Thyroid gland (tissue), 4 donors: ENCODE data around the gene DENND1A. TPM values are rescaled to one million over a fixed set of nuclear protein-coding genes. Genes with fewer than 3 reads are reported as not detected.
"Not testable (repeated sequence)": the region's sequence is repeated elsewhere in the genome, so short reads cannot be mapped to it uniquely, and the experiment has no call there.

Experiments
- DNase-seq, 2 donors: peaks; one replicate each; pipeline ENCODE4 v3.0.0-alpha.2; 2019
- H3K27ac ChIP-seq, 3 donors: fragments of 200-600 bp; sonication (generic); 1 replicate in 2 of 3; 2 replicates in 1 of 3; pipeline ENCODE4 v1.5.1; 2016 to 2019; ENCODE audit warnings: mild to moderate bottlenecking in 1 of 3, moderate library complexity in 1 of 3
- H3K27me3 ChIP-seq: fragments of 200-600 bp; sonication (generic); one replicate; pipeline ENCODE4 v1.5.1; 2019
- H3K36me3 ChIP-seq, 2 donors: fragments of 200-600 bp; sonication (generic); one replicate each; pipeline ENCODE4 v1.5.1; 2016 to 2019
- H3K4me1 ChIP-seq, 2 donors: fragments of 200-600 bp; sonication (generic); one replicate each; pipeline ENCODE4 v1.5.1; 2017 to 2019
- H3K4me3 ChIP-seq, 3 donors: fragments of 200-600 bp; sonication (generic); replicated peaks in 1 of 3; 1 replicate in 2 of 3; 2 replicates in 1 of 3; pipeline ENCODE4 v1.5.1; 2016; ENCODE audit warnings: mild to moderate bottlenecking in 1 of 3
- H3K9me3 ChIP-seq: fragments of 200-600 bp; sonication (generic); one replicate; pipeline ENCODE4 v1.5.1; 2017
- CTCF ChIP-seq, 6 experiments: fragments of 200-600 bp in 3 of 6; fragments of 450-650 bp in 3 of 6; sonication (generic) in 3 of 6; IDR thresholded peaks; one replicate each; pipeline ENCODE4 v1.5.1; 2016 to 2019; ENCODE audit warnings: antibody characterized with exemption in 6 of 6, mild to moderate bottlenecking in 2 of 6, inconsistent platforms in 1 of 6, moderate library complexity in 1 of 6
- POLR2A ChIP-seq, 2 donors: fragments of 450-650 bp; IDR thresholded peaks; one replicate each; pipeline ENCODE4 v1.6.1; 2017; ENCODE audit warnings: antibody characterized with exemption in 2 of 2, mild to moderate bottlenecking in 2 of 2, moderate library complexity in 1 of 2
- WGBS, 2 donors: methylation state at CpG; one replicate each; pipeline ENCODE4 v1.1.5; 2017; 5-methylcytosine and 5-hydroxymethylcytosine counted together
- intact Hi-C: fragments of 100-400 bp; cut with DNase I; formaldehyde crosslinking; loops from one replicate; pipeline ENCODE4 v1.15.1; 2023
- total RNA-seq, 4 donors: library from RNA; depleted of rRNA; stranded (reverse); fragments of >200 nt; gene quantifications; one replicate each; pipeline ENCODE4 v1.2.3, GENCODE V29; 2016

The DENND1A gene
- total RNA-seq, 4 donors from 2014 or later: 18.8 to 34.4 (median 28.2) TPM

GRCh38 chr9:123823194-123823947 is 106.6 kb downstream of the DENND1A start:
- DNase-seq: no peak
- Histone ChIP-seq H3K4me1 (no peaks in the 10 kb centered on the region), H3K36me3 (no peaks in the 10 kb centered on the region), H3K27ac (no peak overlapping the region), H3K9me3 (no peaks in the 10 kb centered on the region), H3K4me3 (no peak overlapping the region), H3K27me3 (no peaks in the 10 kb centered on the region)
- WGBS, 2 donors: 89 to 90% methylated on average over 7 of the region's 7 CpGs
- no peak for TF ChIP-seq POLR2A (IDR thresholded peaks at IDR 0.05)
- no peak for TF ChIP-seq CTCF (IDR thresholded peaks at IDR 0.05)
- intact Hi-C loops: no loop called here

- H3K4me1 ChIP-seq: no peaks in the 10 kb centered on the region
- H3K27me3 ChIP-seq: no peaks in the 10 kb centered on the region
- H3K27ac ChIP-seq: no peak overlapping the region
- intact Hi-C loops: no loop called here
- no peak for DNase-seq
- H3K9me3 ChIP-seq: no peaks in the 10 kb centered on the region
- no peaks in the 10 kb centered on the region for H3K36me3 ChIP-seq
- TF ChIP-seq POLR2A (IDR thresholded peaks at IDR 0.05) (no peak), CTCF (IDR thresholded peaks at IDR 0.05) (no peak)
- H3K4me3 ChIP-seq: no peak overlapping the region
- WGBS, 2 donors: 76 to 79% methylated on average over 2 of the region's 2 CpGs
Measured at GRCh38 chr9:123821619-123822018, 108.3 kb downstream of the DENND1A start.

DNA sequence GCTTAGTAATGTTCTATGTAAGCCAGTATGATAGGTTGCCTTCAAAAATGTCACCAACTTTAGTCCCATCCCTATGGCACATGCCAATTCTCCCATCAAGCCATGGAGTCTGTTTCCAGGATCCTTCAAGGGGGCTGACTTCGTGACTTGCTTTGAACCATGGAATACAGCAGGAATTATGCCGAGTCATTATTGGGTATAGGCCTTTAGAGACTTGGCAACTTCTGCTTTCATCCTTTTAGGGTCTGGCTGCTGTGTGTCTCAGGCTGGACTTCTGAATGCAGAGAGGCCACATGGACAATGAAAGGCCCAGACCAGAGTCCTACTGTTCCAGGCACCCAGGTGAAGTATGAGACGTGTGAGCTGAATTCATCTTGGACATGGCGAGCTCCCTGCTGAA is 109.8 kb downstream of the DENND1A start:
- no peak for DNase-seq
- WGBS, 2 donors: 93 to 98% methylated on average over 4 of the region's 4 CpGs
- Histone ChIP-seq H3K27me3 (no peaks in the 10 kb centered on the region), H3K4me1 (no peaks in the 10 kb centered on the region), H3K9me3 (no peaks in the 10 kb centered on the region), H3K36me3 (no peaks in the 10 kb centered on the region), H3K4me3 (no peak overlapping the region), H3K27ac (no peak overlapping the region)
- TF ChIP-seq POLR2A (IDR thresholded peaks at IDR 0.05) (no peak), CTCF (IDR thresholded peaks at IDR 0.05) (no peak)
- intact Hi-C loops: no loop called here

DNA sequence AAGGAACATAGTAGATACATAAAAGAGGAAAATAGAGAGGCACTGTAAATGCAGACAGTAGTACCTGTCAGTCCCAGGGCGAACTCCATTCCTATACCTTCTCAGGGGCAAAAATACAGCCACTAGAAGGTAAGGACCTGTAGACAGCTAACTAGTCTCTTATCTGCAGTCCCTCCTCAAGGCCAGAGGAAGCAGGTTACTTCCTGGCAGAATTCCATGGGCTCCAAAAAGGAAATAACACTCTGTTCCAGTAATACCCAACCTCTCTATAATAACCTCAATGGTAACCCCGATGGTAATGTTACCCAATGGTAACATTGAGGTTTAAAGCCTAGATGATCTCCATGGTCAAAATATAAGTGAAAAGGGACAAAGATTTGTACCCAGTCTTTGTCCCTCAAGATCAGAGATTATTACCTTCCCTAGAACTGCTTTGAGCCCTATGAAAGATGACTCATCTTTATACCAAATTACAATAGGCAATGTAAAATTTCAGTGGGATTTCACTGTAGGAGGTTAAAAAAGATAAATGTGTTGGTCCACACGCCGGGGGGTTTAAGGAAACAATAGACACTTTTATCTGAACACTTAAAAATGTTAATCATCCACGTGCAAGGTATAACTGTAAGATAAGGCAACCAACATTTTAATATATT is 113.0 kb downstream of the DENND1A start:
- no peaks in the 10 kb centered on the region for H3K4me1 ChIP-seq
- intact Hi-C loops: no loop called here
- H3K9me3 ChIP-seq: no peaks in the 10 kb centered on the region
- no peaks in the 10 kb centered on the region for H3K36me3 ChIP-seq
- H3K27me3 ChIP-seq: no peaks in the 10 kb centered on the region
- H3K27ac ChIP-seq: no peak overlapping the region
- no peak overlapping the region for H3K4me3 ChIP-seq
- 78 to 86% methylated on average over 5 of the region's 5 CpGs for WGBS, 2 donors
- TF ChIP-seq POLR2A (IDR thresholded peaks at IDR 0.05) (no peak), CTCF (IDR thresholded peaks at IDR 0.05) (no peak)
- DNase-seq: no peak

DNA sequence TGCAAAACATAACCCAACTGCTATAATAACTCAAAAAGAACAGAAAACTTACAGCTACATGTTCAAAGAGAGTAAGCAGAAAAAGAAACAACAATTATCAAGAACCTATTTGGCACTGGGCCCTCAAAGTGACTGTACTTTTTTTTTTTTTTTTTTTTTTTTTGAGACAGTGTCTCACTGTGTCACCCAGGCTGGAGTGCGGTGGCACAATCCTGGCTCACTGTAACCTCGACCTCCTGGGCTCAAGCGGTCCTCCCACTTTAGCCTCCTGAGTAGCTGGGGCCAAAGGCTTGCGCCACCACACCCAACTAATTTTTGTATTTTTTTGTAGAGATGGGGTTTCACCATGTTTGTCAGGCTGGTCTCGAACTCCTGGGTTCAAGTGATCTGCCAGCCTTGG is 114.1 kb downstream of the DENND1A start:
- H3K4me1 ChIP-seq, H3K27ac ChIP-seq, intact Hi-C loops, H3K27me3 ChIP-seq, H3K4me3 ChIP-seq, DNase-seq, H3K36me3 ChIP-seq, H3K9me3 ChIP-seq: not testable (repeated sequence)
- 92 to 95% methylated on average over 5 of the region's 5 CpGs for WGBS, 2 donors
